ENCODE data around the gene ZNF197. TPM values are rescaled to one million over a fixed set of nuclear protein-coding genes. Genes with fewer than 3 reads are reported as not detected.
A peak's percentile ranks its signal among the peaks of the same experiment; 100 is the strongest.

Gene ZNF197
- total and polyA plus RNA-seq, 10 of the 15 experiments (the other 5 are each of a cell fraction or from before 2014, with no cell fraction given) = 3.2 to 16.6 (median 9.7) TPM

DNA sequence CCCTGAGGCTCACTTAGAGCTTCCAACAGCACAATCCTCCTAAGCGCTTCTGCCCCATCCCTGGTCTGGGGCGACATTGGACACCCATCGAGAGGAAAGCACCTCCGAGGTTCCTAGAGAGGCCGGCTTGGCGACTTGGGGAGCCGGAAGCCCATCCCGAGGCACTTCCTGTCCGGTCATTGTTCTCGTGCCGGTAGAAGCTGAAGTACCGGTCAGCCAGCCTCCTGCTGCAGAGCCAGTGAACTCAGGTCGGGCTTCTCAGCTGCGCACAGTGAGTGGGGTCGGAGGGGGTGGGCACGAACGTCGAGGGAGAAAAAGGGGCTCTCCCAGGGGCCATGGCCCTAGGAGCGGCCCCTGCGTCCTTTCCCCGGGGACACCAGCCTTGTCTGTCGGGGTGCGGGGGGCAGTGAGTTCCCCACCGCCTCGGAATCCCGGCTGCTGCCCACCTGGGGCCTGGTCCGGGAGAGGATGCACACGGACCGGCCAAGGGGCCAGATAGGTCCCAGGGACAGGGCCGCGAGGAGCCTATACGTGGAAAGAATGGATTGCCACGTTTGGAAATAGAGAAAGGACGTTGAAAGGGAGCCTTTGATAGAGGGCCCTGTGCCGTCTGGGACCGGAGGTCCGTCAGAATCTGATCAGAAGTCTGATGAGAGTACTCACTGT, 23.9 kb downstream of the ZNF197 start, which contains the start of gene ZNF35:
TSS of gene ZNF35 (plus strand) at position 169 of the 666 bp plus-strand sequence. CDS start 2,336 bp downstream, outside the sequence.
- ChIA-PET SMC1A (ENCODE audit: uncharacterized antibody, unreplicated experiment) (interaction anchor here (1.0 to 4.3 kb wide), 3 partner anchors 9 to 24 kb away, joined by 3 to 16 read pairs (median 5); partner anchors contain the start of gene ZNF197), CTCF (interaction anchor here (0.7 to 4.0 kb wide), 2 partner anchors 20 to 23 kb away, joined by 3 to 16 read pairs; partner anchors contain the start of gene ZNF197), RAD21 (ENCODE audit: unreplicated experiment) (interaction anchor here (0.6 kb wide), 1 partner anchor 25 kb away, joined by 3 read pairs; no protein-coding TSS in a partner anchor), POLR2A (interaction anchor here (1.1 kb wide), 2 partner anchors 14 to 23 kb away, joined by 3 to 5 read pairs; no protein-coding TSS in a partner anchor)
- WGBS (ENCODE audit: insufficient coverage, insufficient replicate concordance, low lambda C conversion rate, missing lambda C conversion rate) = 1% methylated on average over 37 of the region's 37 CpGs
- no peaks in the 10 kb centered on the region for H3K4me1 ChIP-seq (ENCODE audit: control insufficient read depth, insufficient read depth, low read length)
- TSS peak; percentile 70 for BruUV-seq (replicated peaks)
- FAIRE-seq (peak; percentile 92), DNase-seq (ENCODE audit: low read depth, low spot score) (peak; percentile 41), ATAC-seq (peak; percentile 98)
- peak within 1 kb of the TSS; percentile 92 for H3K4me3 ChIP-seq
- H3K9ac ChIP-seq (ENCODE audit: control insufficient read depth, insufficient read depth, low read length) = peak within 1 kb of the TSS; percentile 68
- H3K27ac ChIP-seq (ENCODE audit: control insufficient read depth, insufficient read depth) = peak within 1 kb of the TSS; percentile 64
- H2AFZ ChIP-seq (ENCODE audit: control insufficient read depth, low read depth, low read length) = peak within 1 kb of the TSS; percentile 87
- in situ Hi-C loops (cut with MboI) (no loop called here), intact Hi-C loops (cut with micrococcal nuclease; ENCODE audit: unreplicated experiment) (loop anchor here (1.0 to 10.0 kb wide), 3 partner anchors 24 to 116 kb away; partner anchors contain the start of genes KIAA1143 and KIF15)
- peak within 1 kb of the TSS; percentile 82 for H3K4me2 ChIP-seq (ENCODE audit: control insufficient read depth, insufficient read depth)
- H3K79me2 ChIP-seq (ENCODE audit: control insufficient read depth, insufficient read depth, low read length) = peaks cover 12% of the 10 kb centered on the region
- H3K27me3 ChIP-seq (replicated peaks in 1 of 2; ENCODE audit: control insufficient read depth in 2 of 2, insufficient read depth in 2 of 2, low read length in 1 of 2) = no peaks in the 10 kb centered on the region
- no peaks in the 10 kb centered on the region for H4K20me1 ChIP-seq (ENCODE audit: control insufficient read depth, insufficient read depth)
- peaks cover 5% of the 10 kb centered on the region; the same call in 2 of the 3 replicates for H3K9me3 ChIP-seq (replicated peaks; ENCODE audit: control insufficient read depth, insufficient read depth, low read length)
- peaks cover 4 to 13% of the 10 kb centered on the region in 2 experiments; a peak in 3 of 4 replicates for H3K36me3 ChIP-seq (ENCODE audit: control insufficient read depth in 2 of 2, insufficient read depth in 2 of 2, low read length in 1 of 2)
- TF ChIP-seq PML (IDR thresholded peaks at IDR 0.05; ENCODE audit: low read length) (peak; percentile 81), CHD2 (IDR thresholded peaks at IDR 0.05; ENCODE audit: borderline replicate concordance, low read depth, low read length) (0 out of 2 replicates have a peak, but pooled peaks have one; percentile 48), POLR2A (IDR thresholded peaks at IDR 0.05; ENCODE audit: low read depth, low read length) (peak; percentile 89), RELA (IDR thresholded peaks at IDR 0.05; ENCODE audit: borderline replicate concordance, partially characterized antibody) (peak; percentile 19), YY1 (IDR thresholded peaks at IDR 0.05; ENCODE audit: low read depth, low read length) (peak; percentile 87), HCFC1 (IDR thresholded peaks at IDR 0.05; ENCODE audit: low read length) (peak; percentile 73), NR2C2 (IDR thresholded peaks at IDR 0.05; ENCODE audit: borderline replicate concordance, control insufficient read depth, insufficient read length, low read depth) (no peak), MEF2B (IDR thresholded peaks at IDR 0.05; ENCODE audit: partially characterized antibody, poor library complexity, severe bottlenecking) (peak; percentile 27), SPI1 (IDR thresholded peaks at IDR 0.05; ENCODE audit: borderline replicate concordance, insufficient read depth, low read depth, low read length) (peak; percentile 56; the same call in 1 of the 2 replicates)
- TF ChIP-seq, protein P1, sequence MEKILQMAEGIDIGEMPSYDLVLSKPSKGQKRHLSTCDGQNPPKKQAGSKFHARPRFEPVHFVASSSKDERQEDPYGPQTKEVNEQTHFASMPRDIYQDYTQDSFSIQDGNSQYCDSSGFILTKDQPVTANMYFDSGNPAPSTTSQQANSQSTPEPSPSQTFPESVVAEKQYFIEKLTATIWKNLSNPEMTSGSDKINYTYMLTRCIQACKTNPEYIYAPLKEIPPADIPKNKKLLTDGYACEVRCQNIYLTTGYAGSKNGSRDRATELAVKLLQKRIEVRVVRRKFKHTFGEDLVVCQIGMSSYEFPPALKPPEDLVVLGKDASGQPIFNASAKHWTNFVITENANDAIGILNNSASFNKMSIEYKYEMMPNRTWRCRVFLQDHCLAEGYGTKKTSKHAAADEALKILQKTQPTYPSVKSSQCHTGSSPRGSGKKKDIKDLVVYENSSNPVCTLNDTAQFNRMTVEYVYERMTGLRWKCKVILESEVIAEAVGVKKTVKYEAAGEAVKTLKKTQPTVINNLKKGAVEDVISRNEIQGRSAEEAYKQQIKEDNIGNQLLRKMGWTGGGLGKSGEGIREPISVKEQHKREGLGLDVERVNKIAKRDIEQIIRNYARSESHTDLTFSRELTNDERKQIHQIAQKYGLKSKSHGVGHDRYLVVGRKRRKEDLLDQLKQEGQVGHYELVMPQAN (conservative IDR thresholded peaks at IDR 0.05) = peak; percentile 82
- TF ChIP-seq, protein P2, sequence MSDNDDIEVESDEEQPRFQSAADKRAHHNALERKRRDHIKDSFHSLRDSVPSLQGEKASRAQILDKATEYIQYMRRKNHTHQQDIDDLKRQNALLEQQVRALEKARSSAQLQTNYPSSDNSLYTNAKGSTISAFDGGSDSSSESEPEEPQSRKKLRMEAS (IDR thresholded peaks at IDR 0.05; ENCODE audit: low read depth, low read length) = peak; percentile 54; the same call in 1 of the 2 replicates
- TF ChIP-seq, protein P3, sequence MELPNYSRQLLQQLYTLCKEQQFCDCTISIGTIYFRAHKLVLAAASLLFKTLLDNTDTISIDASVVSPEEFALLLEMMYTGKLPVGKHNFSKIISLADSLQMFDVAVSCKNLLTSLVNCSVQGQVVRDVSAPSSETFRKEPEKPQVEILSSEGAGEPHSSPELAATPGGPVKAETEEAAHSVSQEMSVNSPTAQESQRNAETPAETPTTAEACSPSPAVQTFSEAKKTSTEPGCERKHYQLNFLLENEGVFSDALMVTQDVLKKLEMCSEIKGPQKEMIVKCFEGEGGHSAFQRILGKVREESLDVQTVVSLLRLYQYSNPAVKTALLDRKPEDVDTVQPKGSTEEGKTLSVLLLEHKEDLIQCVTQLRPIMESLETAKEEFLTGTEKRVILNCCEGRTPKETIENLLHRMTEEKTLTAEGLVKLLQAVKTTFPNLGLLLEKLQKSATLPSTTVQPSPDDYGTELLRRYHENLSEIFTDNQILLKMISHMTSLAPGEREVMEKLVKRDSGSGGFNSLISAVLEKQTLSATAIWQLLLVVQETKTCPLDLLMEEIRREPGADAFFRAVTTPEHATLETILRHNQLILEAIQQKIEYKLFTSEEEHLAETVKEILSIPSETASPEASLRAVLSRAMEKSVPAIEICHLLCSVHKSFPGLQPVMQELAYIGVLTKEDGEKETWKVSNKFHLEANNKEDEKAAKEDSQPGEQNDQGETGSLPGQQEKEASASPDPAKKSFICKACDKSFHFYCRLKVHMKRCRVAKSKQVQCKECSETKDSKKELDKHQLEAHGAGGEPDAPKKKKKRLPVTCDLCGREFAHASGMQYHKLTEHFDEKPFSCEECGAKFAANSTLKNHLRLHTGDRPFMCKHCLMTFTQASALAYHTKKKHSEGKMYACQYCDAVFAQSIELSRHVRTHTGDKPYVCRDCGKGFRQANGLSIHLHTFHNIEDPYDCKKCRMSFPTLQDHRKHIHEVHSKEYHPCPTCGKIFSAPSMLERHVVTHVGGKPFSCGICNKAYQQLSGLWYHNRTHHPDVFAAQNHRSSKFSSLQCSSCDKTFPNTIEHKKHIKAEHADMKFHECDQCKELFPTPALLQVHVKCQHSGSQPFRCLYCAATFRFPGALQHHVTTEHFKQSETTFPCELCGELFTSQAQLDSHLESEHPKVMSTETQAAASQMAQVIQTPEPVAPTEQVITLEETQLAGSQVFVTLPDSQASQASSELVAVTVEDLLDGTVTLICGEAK (IDR thresholded peaks at IDR 0.05; ENCODE audit: borderline replicate concordance) = peak; percentile 96

Measured in GM12878 (cell line).